AG10803 (cell line): ENCODE results near the gene CST7.

Source experiments
- DNase-seq: peaks from one replicate; pipeline ENCODE4 v3.0.0; 2010; ENCODE audit warnings: low read depth
- H3K4me3 ChIP-seq: 2 replicates; pipeline ENCODE4 v1.5.1; 2011; ENCODE audit warnings: mild to moderate bottlenecking, low read length, control low read depth
- CTCF ChIP-seq: conservative IDR thresholded peaks from 2 replicates; pipeline ENCODE4 v1.5.1; 2011; ENCODE audit warnings: mild to moderate bottlenecking, low read length, control low read depth, inconsistent platforms

The CST7 gene

GRCh38 chr20:24933266-24933908, 15.7 kb upstream of the CST7 start:
- no peak for DNase-seq
- H3K4me3 ChIP-seq = no peak overlapping the region
- TF ChIP-seq CTCF = no peak

- DNase-seq = no peak
- no peak for TF ChIP-seq CTCF
Observed at GRCh38 chr20:24934101-24934661, 14.9 kb upstream of the CST7 start.

GRCh38 chr20:24934716-24935115, 14.4 kb upstream of the CST7 start:
- DNase-seq = no peak
- H3K4me3 ChIP-seq = no peak overlapping the region
- TF ChIP-seq CTCF = no peak

More at GRCh38 chr20:24934101-24934661, 14.9 kb upstream of the CST7 start:
- no peak overlapping the region for H3K4me3 ChIP-seq

- TF ChIP-seq CTCF = no peak
- no peak overlapping the region for H3K4me3 ChIP-seq
- DNase-seq = no peak
Observed at GRCh38 chr20:24935140-24935539, 13.9 kb upstream of the CST7 start.

GRCh38 chr20:24935766-24936525, 13.1 kb upstream of the CST7 start:
- DNase-seq = no peak
- no peak overlapping the region for H3K4me3 ChIP-seq
- no peak for TF ChIP-seq CTCF

GRCh38 chr20:24936526-24937407, 12.3 kb upstream of the CST7 start:
- no peak overlapping the region for H3K4me3 ChIP-seq
- TF ChIP-seq CTCF = no peak
- DNase-seq = no peak
